ENCODE data around the gene PHF24. TPM values are rescaled to one million over a fixed set of nuclear protein-coding genes. Genes with fewer than 3 reads are reported as not detected.

Gene PHF24
- total and polyA plus RNA-seq, 10 of the 15 experiments (the other 5 are each of a cell fraction or from before 2014, with no cell fraction given): 0.02 to 0.04 TPM; not detected in 8

- Histone ChIP-seq H3K9me3 (replicated peaks; ENCODE audit: control insufficient read depth, insufficient read depth, low read length) (no peaks in the 10 kb centered on the region), H2AFZ (ENCODE audit: control insufficient read depth, low read depth, low read length) (no peak overlapping the region), H3K79me2 (ENCODE audit: control insufficient read depth, insufficient read depth, low read length) (no peaks in the 10 kb centered on the region), H3K9ac (ENCODE audit: control insufficient read depth, insufficient read depth, low read length) (no peak overlapping the region), H3K27ac (ENCODE audit: control insufficient read depth, insufficient read depth) (no peak overlapping the region), H3K4me1 (ENCODE audit: control insufficient read depth, insufficient read depth, low read length) (no peaks in the 10 kb centered on the region), H3K4me2 (ENCODE audit: control insufficient read depth, insufficient read depth) (no peak overlapping the region), H4K20me1 (ENCODE audit: control insufficient read depth, insufficient read depth) (no peaks in the 10 kb centered on the region), H3K4me3 (no peak overlapping the region), H3K27me3 (replicated peaks in 1 of 2; ENCODE audit: control insufficient read depth in 2 of 2, insufficient read depth in 2 of 2, low read length in 1 of 2) (no peaks in the 10 kb centered on the region), H3K36me3 (ENCODE audit: control insufficient read depth in 2 of 2, insufficient read depth in 2 of 2, low read length in 1 of 2) (no peaks in the 10 kb centered on the region)
- SMC1A ChIA-PET (ENCODE audit: uncharacterized antibody, unreplicated experiment): no interaction called here
- RAD21 ChIA-PET (ENCODE audit: unreplicated experiment): no interaction called here
- 40% methylated on average over 2 of the region's 2 CpGs for WGBS (ENCODE audit: insufficient coverage, insufficient replicate concordance, low lambda C conversion rate, missing lambda C conversion rate)
- no peak for TF ChIP-seq SUZ12 (IDR thresholded peaks at IDR 0.05; ENCODE audit: unreplicated experiment)
- TF ChIP-seq PRDM15 (CRISPR knock-in tag; IDR thresholded peaks at IDR 0.05): no peak
- no peak for TF ChIP-seq KAT2A (conservative IDR thresholded peaks at IDR 0.05; ENCODE audit: control insufficient read depth, low read depth, low read length)
- no peak for TF ChIP-seq ZNF687 (IDR thresholded peaks at IDR 0.05)
- FAIRE-seq (no peak), DNase-seq (ENCODE audit: low read depth, low spot score) (no peak), ATAC-seq (no peak)
- no TSS peak for BruUV-seq (replicated peaks)
- CTCF ChIA-PET: interaction anchor here (0.7 kb wide), 1 partner anchor 37 kb away, joined by 3 read pairs; no protein-coding TSS in a partner anchor
- in situ Hi-C loops (cut with MboI): no loop called here
- intact Hi-C loops (cut with micrococcal nuclease; ENCODE audit: unreplicated experiment): no loop called here
- POLR2A ChIA-PET: no interaction called here
These were observed 9.6 kb upstream of the PHF24 start for GRCh38 chr9:34948451-34948850.
